ENCODE data around the gene ACR. TPM values are rescaled to one million over a fixed set of nuclear protein-coding genes. Genes with fewer than 3 reads are reported as not detected.

ACR gene
- total RNA-seq (2021) (not detected in 2 replicates), Bru-seq, nascent RNA (not detected), BruChase-seq, experiment 1, labeled RNA remaining after a 2-hour chase (percentile 10 among the genes with signal in this experiment), BruChase-seq, experiment 2, labeled RNA remaining after a 6-hour chase (not detected)
- long read RNA-seq: 0 reads

DNA sequence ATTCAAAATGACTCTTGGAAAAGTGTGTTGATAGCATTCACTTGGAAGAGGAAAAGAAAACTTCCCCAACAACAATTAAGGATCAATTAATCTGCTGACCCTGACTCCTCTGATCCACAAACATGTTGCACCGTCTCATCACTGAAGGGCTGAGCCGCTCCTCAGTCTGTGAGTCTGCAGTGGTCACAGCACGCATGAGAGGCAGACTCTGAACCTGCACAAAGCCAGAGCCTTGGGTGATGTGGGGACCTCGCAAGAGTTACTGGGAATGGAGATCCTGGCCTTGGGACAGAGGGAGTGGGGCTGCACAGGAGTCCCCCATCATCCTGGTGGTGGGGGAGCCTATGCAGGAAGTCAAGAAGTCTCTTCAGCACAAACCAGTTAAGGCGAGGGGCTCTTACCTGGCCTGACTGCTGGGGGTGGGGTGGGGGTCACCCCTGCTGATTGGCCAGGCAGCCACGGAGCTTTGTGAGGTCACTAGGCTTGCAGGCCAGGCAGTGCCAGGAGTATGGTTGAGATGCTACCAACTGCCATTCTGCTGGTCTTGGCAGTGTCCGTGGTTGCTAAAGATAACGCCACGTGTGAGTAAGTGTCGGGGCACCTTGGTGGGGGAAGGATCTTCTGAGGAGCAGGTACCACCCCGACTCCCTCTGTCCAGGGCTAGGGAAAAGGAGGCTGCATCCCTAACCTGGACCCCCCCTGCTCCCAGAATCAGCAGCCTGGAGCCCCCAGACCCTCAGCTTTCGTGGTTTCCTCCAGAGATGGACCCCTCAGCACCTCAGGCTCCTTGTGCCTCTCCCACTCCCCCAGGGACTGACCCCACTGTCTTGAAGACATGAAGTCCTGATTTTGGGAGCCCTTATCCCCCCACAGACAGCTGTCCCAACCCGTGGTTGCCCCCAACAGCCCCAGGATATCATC lies at the start of gene ACR:
Gene ACR (plus strand): TSS at position 477 of the 921 bp plus-strand sequence. CDS start 32 bp downstream, at position 509.
- Histone ChIP-seq H3K4me3 (ENCODE audit: low read depth, low read length, poor library complexity, severe bottlenecking) (no peak within 1 kb of the TSS), H3K36me3 (ENCODE audit: insufficient read depth, low read length, poor library complexity, severe bottlenecking) (no peaks in the 10 kb centered on the region), H3K9me3 (ENCODE audit: low read depth, low read length, poor library complexity, severe bottlenecking) (no peaks in the 10 kb centered on the region), H3K4me1 (ENCODE audit: insufficient read depth, low read length, poor library complexity, severe bottlenecking) (no peaks in the 10 kb centered on the region), H3K27ac (ENCODE audit: low read depth, low read length, poor library complexity, severe bottlenecking) (no peak within 1 kb of the TSS), H3K27me3 (replicated peaks; ENCODE audit: insufficient read depth, low read depth, low read length, poor library complexity) (peaks cover 10% of the 10 kb centered on the region)
- ChIA-PET POLR2A (ENCODE audit: low non-redundant PET) (no interaction called here), CTCF (no interaction called here)
- no peak for DNase-seq (ENCODE audit: low spot score)
- TF ChIP-seq EZH2 (IDR thresholded peaks at IDR 0.05; ENCODE audit: borderline replicate concordance, low read depth, low read length, poor library complexity, severe bottlenecking): no peak
- TF ChIP-seq, protein P1, sequence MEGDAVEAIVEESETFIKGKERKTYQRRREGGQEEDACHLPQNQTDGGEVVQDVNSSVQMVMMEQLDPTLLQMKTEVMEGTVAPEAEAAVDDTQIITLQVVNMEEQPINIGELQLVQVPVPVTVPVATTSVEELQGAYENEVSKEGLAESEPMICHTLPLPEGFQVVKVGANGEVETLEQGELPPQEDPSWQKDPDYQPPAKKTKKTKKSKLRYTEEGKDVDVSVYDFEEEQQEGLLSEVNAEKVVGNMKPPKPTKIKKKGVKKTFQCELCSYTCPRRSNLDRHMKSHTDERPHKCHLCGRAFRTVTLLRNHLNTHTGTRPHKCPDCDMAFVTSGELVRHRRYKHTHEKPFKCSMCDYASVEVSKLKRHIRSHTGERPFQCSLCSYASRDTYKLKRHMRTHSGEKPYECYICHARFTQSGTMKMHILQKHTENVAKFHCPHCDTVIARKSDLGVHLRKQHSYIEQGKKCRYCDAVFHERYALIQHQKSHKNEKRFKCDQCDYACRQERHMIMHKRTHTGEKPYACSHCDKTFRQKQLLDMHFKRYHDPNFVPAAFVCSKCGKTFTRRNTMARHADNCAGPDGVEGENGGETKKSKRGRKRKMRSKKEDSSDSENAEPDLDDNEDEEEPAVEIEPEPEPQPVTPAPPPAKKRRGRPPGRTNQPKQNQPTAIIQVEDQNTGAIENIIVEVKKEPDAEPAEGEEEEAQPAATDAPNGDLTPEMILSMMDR (conservative IDR thresholded peaks at IDR 0.05; ENCODE audit: low read depth, low read length): no peak
- no TSS peak for BruUV-seq (replicated peaks)
- intact Hi-C loops (cut with micrococcal nuclease; ENCODE audit: unreplicated experiment): no loop called here

DNA sequence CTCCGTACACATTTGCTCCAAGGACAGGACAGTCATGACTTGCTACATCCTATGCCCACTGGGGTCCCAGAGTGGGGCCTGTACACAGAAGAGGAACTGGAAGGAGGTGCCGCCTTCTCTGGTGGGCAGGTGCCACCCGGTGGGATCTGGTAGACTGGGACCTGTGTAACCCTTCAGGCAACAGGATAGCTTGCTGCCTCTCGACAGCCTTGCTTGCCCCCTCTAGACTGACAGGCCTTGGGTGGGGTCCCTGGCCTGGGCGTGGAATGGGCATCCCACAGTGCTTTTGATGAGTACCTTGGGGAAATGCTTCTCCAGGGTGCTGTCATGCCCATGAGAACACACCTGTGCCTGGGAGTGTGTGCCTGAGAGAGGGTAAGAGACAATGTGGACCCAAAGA lies 49.6 kb upstream of the ACR start:
- CTCF ChIA-PET: no interaction called here

DNA sequence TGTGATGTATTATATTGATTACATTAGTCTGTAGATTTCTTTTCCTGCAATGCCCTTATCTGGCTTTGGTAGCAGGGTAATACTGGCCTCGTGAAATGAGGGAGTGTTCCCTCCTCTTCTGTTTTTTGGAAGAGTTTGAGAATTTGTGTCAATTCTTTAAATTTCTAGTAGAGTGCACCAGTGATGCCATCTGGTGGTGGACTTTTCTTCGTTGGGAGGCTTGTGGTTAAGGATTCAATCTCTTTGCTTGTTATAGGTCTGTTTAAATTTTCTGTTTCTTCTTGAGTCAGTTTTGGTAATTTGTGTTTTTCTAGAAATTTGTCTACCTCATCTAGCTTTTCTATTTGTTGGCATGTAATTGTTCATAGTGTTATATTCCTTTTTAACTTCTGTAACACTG lies 46.5 kb upstream of the ACR start:
- intact Hi-C loops (cut with micrococcal nuclease; ENCODE audit: unreplicated experiment): loop anchor here (5.0 kb wide), 1 partner anchor 69 kb away; no protein-coding TSS in a partner anchor
- no peaks in the 10 kb centered on the region for H3K4me1 ChIP-seq (ENCODE audit: insufficient read depth, low read length, poor library complexity, severe bottlenecking)
- ChIA-PET CTCF (interaction anchor here (0.6 to 0.7 kb wide), 2 partner anchors 25 to 41 kb away, joined by 4 to 5 read pairs; no protein-coding TSS in a partner anchor), POLR2A (ENCODE audit: low non-redundant PET) (no interaction called here)
- H3K4me3 ChIP-seq (ENCODE audit: low read depth, low read length, poor library complexity, severe bottlenecking): no peak overlapping the region
- H3K36me3 ChIP-seq (ENCODE audit: insufficient read depth, low read length, poor library complexity, severe bottlenecking): no peaks in the 10 kb centered on the region
- peak; percentile 58 for DNase-seq (ENCODE audit: low spot score)
- no peaks in the 10 kb centered on the region for H3K27me3 ChIP-seq (replicated peaks; ENCODE audit: insufficient read depth, low read depth, low read length, poor library complexity)
- H3K27ac ChIP-seq (ENCODE audit: low read depth, low read length, poor library complexity, severe bottlenecking): no peak overlapping the region
- TF ChIP-seq, protein P1 (conservative IDR thresholded peaks at IDR 0.05; ENCODE audit: low read depth, low read length): peak; percentile 70
- TF ChIP-seq EZH2 (IDR thresholded peaks at IDR 0.05; ENCODE audit: borderline replicate concordance, low read depth, low read length, poor library complexity, severe bottlenecking): no peak
- H3K9me3 ChIP-seq (ENCODE audit: low read depth, low read length, poor library complexity, severe bottlenecking): no peaks in the 10 kb centered on the region
- BruUV-seq (replicated peaks): no TSS peak

More for the DNA sequence above, 49.6 kb upstream of the ACR start:
- Histone ChIP-seq H3K4me1 (ENCODE audit: insufficient read depth, low read length, poor library complexity, severe bottlenecking) (no peaks in the 10 kb centered on the region), H3K27me3 (replicated peaks; ENCODE audit: insufficient read depth, low read depth, low read length, poor library complexity) (no peaks in the 10 kb centered on the region), H3K27ac (ENCODE audit: low read depth, low read length, poor library complexity, severe bottlenecking) (no peak overlapping the region), H3K4me3 (ENCODE audit: low read depth, low read length, poor library complexity, severe bottlenecking) (no peak overlapping the region), H3K9me3 (ENCODE audit: low read depth, low read length, poor library complexity, severe bottlenecking) (no peaks in the 10 kb centered on the region), H3K36me3 (ENCODE audit: insufficient read depth, low read length, poor library complexity, severe bottlenecking) (no peaks in the 10 kb centered on the region)
- intact Hi-C loops (cut with micrococcal nuclease; ENCODE audit: unreplicated experiment): no loop called here
- POLR2A ChIA-PET (ENCODE audit: low non-redundant PET): no interaction called here
- BruUV-seq (replicated peaks): no TSS peak
- no peak for TF ChIP-seq EZH2 (IDR thresholded peaks at IDR 0.05; ENCODE audit: borderline replicate concordance, low read depth, low read length, poor library complexity, severe bottlenecking)
- TF ChIP-seq, protein P1 (conservative IDR thresholded peaks at IDR 0.05; ENCODE audit: low read depth, low read length): no peak
- DNase-seq (ENCODE audit: low spot score): no peak
